HepG2 (cell line): Measurements from ENCODE around the gene INKA2.

Source experiments
- SMARCC2 ChIP-seq: fragments of 450-650 bp; IDR thresholded peaks from 2 replicates; pipeline ENCODE4 v1.6.1; 2017; ENCODE audit warnings: antibody characterized with exemption, mild to moderate bottlenecking
- YY1 ChIP-seq: IDR thresholded peaks from 2 replicates; pipeline ENCODE4 v1.6.1; 2011; ENCODE audit warnings: low read length, low read depth, moderate library complexity, mild to moderate bottlenecking; ENCODE audit not compliant: insufficient read depth, insufficient replicate concordance
- TF ChIP-seq, protein P1 (sequence below): sonication (generic); formaldehyde crosslinking; IDR thresholded peaks from 2 replicates; pipeline ENCODE4 v1.4.0; 2020; ENCODE audit warnings: missing genetic modification reagents

DNA sequence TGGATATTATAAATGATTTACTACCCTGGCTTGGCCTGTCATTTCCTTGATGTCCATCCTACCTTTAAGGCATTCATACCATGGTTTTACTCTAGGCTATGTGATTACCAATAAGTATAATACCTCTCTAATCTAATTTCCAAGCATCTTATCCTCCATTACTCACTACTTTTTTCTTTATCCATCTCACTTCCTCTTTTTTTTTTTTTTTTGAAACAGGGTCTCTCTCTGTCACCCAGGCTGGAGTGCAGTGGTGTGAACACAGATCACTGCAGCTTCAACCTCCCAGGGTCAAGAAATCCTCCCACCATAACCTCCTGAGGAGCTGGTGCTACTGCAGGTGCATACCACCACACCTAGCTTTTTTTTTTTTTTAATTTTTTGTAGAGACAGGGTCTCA lies 39.9 kb downstream of the INKA2 start:
- no peak for TF ChIP-seq SMARCC2
- TF ChIP-seq, protein P1, sequence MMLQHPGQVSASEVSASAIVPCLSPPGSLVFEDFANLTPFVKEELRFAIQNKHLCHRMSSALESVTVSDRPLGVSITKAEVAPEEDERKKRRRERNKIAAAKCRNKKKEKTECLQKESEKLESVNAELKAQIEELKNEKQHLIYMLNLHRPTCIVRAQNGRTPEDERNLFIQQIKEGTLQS (CRISPR knock-in tag), result no peak
- TF ChIP-seq YY1, result no peak
